ENCODE measurements around the gene SLC13A3.

Gene SLC13A3

GRCh38 chr20:46552460-46553420, 98.5 kb downstream of the SLC13A3 start:
- no peak for DNase-seq

GRCh38 chr20:46551522-46552381, 99.5 kb downstream of the SLC13A3 start:
- no peak for DNase-seq

- no peak for DNase-seq
Measured at GRCh38 chr20:46550461-46550860, 100.8 kb downstream of the SLC13A3 start, which contains the start of gene OCSTAMP. TSS of gene OCSTAMP (minus strand) at chr20:46550654. CDS start at chr20:46550560, 94 bp downstream.

- no peak for DNase-seq
Measured at GRCh38 chr20:46549188-46549972, 101.9 kb downstream of the SLC13A3 start.

- DNase-seq, result no peak
Measured at GRCh38 chr20:46548688-46549087, 102.6 kb downstream of the SLC13A3 start.

- no peak for DNase-seq
Measured at GRCh38 chr20:46547995-46548394, 103.3 kb downstream of the SLC13A3 start.

GRCh38 chr20:46546936-46547335, 104.3 kb downstream of the SLC13A3 start:
- no peak for DNase-seq

GRCh38 chr20:46546298-46546697, 105.0 kb downstream of the SLC13A3 start:
- DNase-seq, result no peak

GRCh38 chr20:46545827-46546138, 105.5 kb downstream of the SLC13A3 start:
- no peak for DNase-seq

GRCh38 chr20:46545077-46545826, 106.0 kb downstream of the SLC13A3 start:
- DNase-seq, result no peak

GRCh38 chr20:46544576-46544975, 106.7 kb downstream of the SLC13A3 start:
- DNase-seq, result no peak

- DNase-seq, result no peak
Measured at GRCh38 chr20:46543959-46544358, 107.3 kb downstream of the SLC13A3 start.

GRCh38 chr20:46543033-46543432, 108.2 kb downstream of the SLC13A3 start:
- no peak for DNase-seq

- DNase-seq, result no peak
Measured at GRCh38 chr20:46541229-46541935, 109.9 kb downstream of the SLC13A3 start.

GRCh38 chr20:46539113-46539512, 112.1 kb downstream of the SLC13A3 start:
- DNase-seq, result no peak

GRCh38 chr20:46530640-46531039, 120.6 kb downstream of the SLC13A3 start:
- no peak for DNase-seq

- no peak for DNase-seq
Measured at GRCh38 chr20:46523696-46524328, 127.4 kb downstream of the SLC13A3 start.

GRCh38 chr20:46523108-46523507, 128.2 kb downstream of the SLC13A3 start:
- DNase-seq, result no peak

GRCh38 chr20:46520976-46521579, 130.2 kb downstream of the SLC13A3 start:
- DNase-seq, result peak; percentile 55

- no peak for DNase-seq
Measured at GRCh38 chr20:46520540-46520939, 130.7 kb downstream of the SLC13A3 start.
